Amygdala (tissue), 56 donors: ENCODE data around the gene SLC30A5.
"Not testable (repeated sequence)": the region's sequence is repeated elsewhere in the genome, so short reads cannot be mapped to it uniquely, and the experiment has no call there.

ENCODE experiments used
- DNase-seq, 56 donors: peaks; one replicate each; lab custom pipeline; 2025; lab: John Stamatoyannopoulos, UW

SLC30A5 gene

GRCh38 chr5:69093771-69094482 lies at the start of gene SLC30A5:
TSS of gene SLC30A5 (plus strand) at chr5:69094014. CDS start at chr5:69094256, 242 bp downstream.
- DNase-seq = peak; percentile 75 to 100 (median 98)

- not testable (repeated sequence) for DNase-seq
Observed at GRCh38 chr5:69045213-69045612, 48.6 kb upstream of the SLC30A5 start.

GRCh38 chr5:69046375-69046957 lies 47.3 kb upstream of the SLC30A5 start:
- DNase-seq = no peak

- peak in 1 of 56 donors; percentile 1 for DNase-seq
Observed at GRCh38 chr5:69048230-69048629, 45.6 kb upstream of the SLC30A5 start.

GRCh38 chr5:69049151-69049550 lies 44.7 kb upstream of the SLC30A5 start:
- no peak for DNase-seq

GRCh38 chr5:69049796-69050195 lies 44.0 kb upstream of the SLC30A5 start:
- DNase-seq = no peak

GRCh38 chr5:69050214-69050613 lies 43.6 kb upstream of the SLC30A5 start:
- no peak for DNase-seq

- no peak for DNase-seq
Observed at GRCh38 chr5:69052181-69052580, 41.6 kb upstream of the SLC30A5 start.

GRCh38 chr5:69074664-69075521 lies 18.9 kb upstream of the SLC30A5 start:
- no peak for DNase-seq

- DNase-seq = no peak
Observed at GRCh38 chr5:69075522-69076179, 18.2 kb upstream of the SLC30A5 start.

- no peak for DNase-seq
Observed at GRCh38 chr5:69078921-69079540, 14.8 kb upstream of the SLC30A5 start.

GRCh38 chr5:69079556-69079955 lies 14.3 kb upstream of the SLC30A5 start:
- no peak for DNase-seq

GRCh38 chr5:69083412-69083811 lies 10.4 kb upstream of the SLC30A5 start:
- DNase-seq = no peak

GRCh38 chr5:69084195-69084594 lies 9.6 kb upstream of the SLC30A5 start:
- no peak for DNase-seq

GRCh38 chr5:69084903-69085302 lies 8.9 kb upstream of the SLC30A5 start:
- no peak for DNase-seq

GRCh38 chr5:69086206-69086605 lies 7.6 kb upstream of the SLC30A5 start:
- DNase-seq = no peak

GRCh38 chr5:69088006-69088405 lies 5.8 kb upstream of the SLC30A5 start:
- not testable (repeated sequence) for DNase-seq

GRCh38 chr5:69090158-69090557 lies 3.7 kb upstream of the SLC30A5 start:
- DNase-seq = no peak

- DNase-seq = no peak
Observed at GRCh38 chr5:69091771-69092170, 2.0 kb upstream of the SLC30A5 start.

- DNase-seq = no peak
Observed at GRCh38 chr5:69092969-69093368, 845 bp upstream of the SLC30A5 start.
